Neural cell (in vitro differentiated cells): ENCODE data around the gene EPO. TPM values are rescaled to one million over a fixed set of nuclear protein-coding genes. Genes with fewer than 3 reads are reported as not detected.

Source experiments
- H2AFZ ChIP-seq: fragments of 200-600, 300-800 bp; sonication (generic), shearing (Covaris generic); 2 replicates; pipeline ENCODE4 v1.6.0; 2014; ENCODE audit warnings: low read depth, mild to moderate bottlenecking, antibody characterized with exemption, low read length, moderate library complexity
- H3F3A ChIP-seq: fragments of 200-600 bp; shearing (Covaris generic); 2 replicates; pipeline ENCODE4 v1.6.1; 2016; ENCODE audit warnings: mild to moderate bottlenecking, moderate library complexity, mixed read lengths, antibody characterized with exemption, low read length; ENCODE audit not compliant: insufficient read depth, poor library complexity, severe bottlenecking
- H3K27ac ChIP-seq: fragments of 200-600, 300-800 bp; sonication (generic), shearing (Covaris generic); 2 replicates; pipeline ENCODE4 v1.5.1; 2014; ENCODE audit warnings: mild to moderate bottlenecking, low read length, moderate library complexity
- H3K27me3 ChIP-seq: fragments of 300-800, 200-600 bp; sonication (generic), shearing (Covaris generic); 2 replicates; pipeline ENCODE4 v1.6.0; 2014; ENCODE audit warnings: mild to moderate bottlenecking, low read depth, low read length, moderate library complexity; ENCODE audit not compliant: insufficient read depth
- H3K36me3 ChIP-seq: fragments of 300-800, 200-600 bp; sonication (generic), shearing (Covaris generic); 2 replicates; pipeline ENCODE4 v1.5.1; 2014; ENCODE audit warnings: mild to moderate bottlenecking, antibody characterized with exemption, low read length, moderate library complexity; ENCODE audit not compliant: insufficient read depth
- H3K4me2 ChIP-seq: fragments of 300-800, 200-600 bp; sonication (generic), shearing (Covaris generic); 2 replicates; pipeline ENCODE4 v1.6.0; 2014; ENCODE audit warnings: mild to moderate bottlenecking, low read length
- H3K4me3 ChIP-seq: fragments of 300-800, 200-600 bp; sonication (generic), shearing (Covaris generic); 2 replicates; pipeline ENCODE4 v1.5.1; 2014; ENCODE audit warnings: mild to moderate bottlenecking, low read length, moderate library complexity
- H3K79me2 ChIP-seq: fragments of 200-600 bp; shearing (Covaris generic); replicated peaks from 2 replicates; pipeline ENCODE4 v1.6.0; 2014; ENCODE audit warnings: mild to moderate bottlenecking, low read length, moderate library complexity; ENCODE audit not compliant: insufficient read depth
- H3K9ac ChIP-seq: fragments of 300-800, 200-600 bp; sonication (generic), shearing (Covaris generic); 2 replicates; pipeline ENCODE4 v1.6.1; 2016; ENCODE audit warnings: mild to moderate bottlenecking, low read length, mixed read lengths
- H3K9me2 ChIP-seq: fragments of 200-600 bp; shearing (Covaris generic); 2 replicates; pipeline ENCODE4 v1.6.1; 2016; ENCODE audit warnings: mild to moderate bottlenecking, low read length, mixed read lengths; ENCODE audit not compliant: insufficient read depth
- H3K9me3 ChIP-seq: fragments of 200-600, 300-800 bp; sonication (generic), shearing (Covaris generic); 2 replicates; pipeline ENCODE4 v1.6.1; 2016; ENCODE audit warnings: mild to moderate bottlenecking, mixed run types, low read length, moderate library complexity, mixed read lengths
- H4K20me1 ChIP-seq: fragments of 200-600 bp; shearing (Covaris generic); 2 replicates; pipeline ENCODE4 v1.6.1; 2016; ENCODE audit warnings: mild to moderate bottlenecking, mixed run types; ENCODE audit not compliant: insufficient read depth
- CTCF ChIP-seq: fragments of 450-650 bp; IDR thresholded peaks from 2 replicates; pipeline ENCODE4 v1.5.1; 2014; ENCODE audit warnings: antibody characterized with exemption, mild to moderate bottlenecking, moderate library complexity; ENCODE audit not compliant: poor library complexity, severe bottlenecking
- EP300 ChIP-seq: fragments of 450-650 bp; conservative IDR thresholded peaks from 2 replicates; pipeline ENCODE4 v1.6.1; 2014; ENCODE audit warnings: antibody characterized with exemption, mild to moderate bottlenecking, moderate library complexity; ENCODE audit not compliant: poor library complexity, severe bottlenecking
- EZH2 ChIP-seq: fragments of 200-600, 300-800 bp; shearing (Covaris generic), sonication (generic); IDR thresholded peaks from 2 replicates; pipeline ENCODE4 v1.6.1; 2014; ENCODE audit warnings: antibody characterized with exemption, low read length, borderline replicate concordance, mild to moderate bottlenecking; ENCODE audit not compliant: insufficient read depth, poor library complexity, severe bottlenecking
- MXI1 ChIP-seq: fragments of 450-650 bp; conservative IDR thresholded peaks from 2 replicates; pipeline ENCODE4 v1.6.1; 2014; ENCODE audit warnings: antibody characterized with exemption, mild to moderate bottlenecking; ENCODE audit not compliant: poor library complexity, severe bottlenecking
- POLR2AphosphoS5 ChIP-seq: IDR thresholded peaks from 2 replicates; pipeline ENCODE4 v1.6.1; 2012
- RAD21 ChIP-seq: fragments of 450-650 bp; conservative IDR thresholded peaks from 2 replicates; pipeline ENCODE4 v1.6.1; 2014; ENCODE audit warnings: antibody characterized with exemption, mild to moderate bottlenecking, moderate library complexity
- REST ChIP-seq: IDR thresholded peaks from 2 replicates; pipeline ENCODE4 v1.6.1; 2012; ENCODE audit warnings: borderline replicate concordance
- SMC3 ChIP-seq: fragments of 450-650 bp; conservative IDR thresholded peaks from 2 replicates; pipeline ENCODE4 v1.6.1; 2014; ENCODE audit warnings: antibody characterized with exemption, mild to moderate bottlenecking, moderate library complexity; ENCODE audit not compliant: poor library complexity
- TAF1 ChIP-seq: IDR thresholded peaks from 2 replicates; pipeline ENCODE4 v1.6.1; 2012; ENCODE audit warnings: low read depth
- polyA plus RNA-seq: library from polyadenylated mRNA; depleted of rRNA; stranded (reverse); fragments of >200 nt; gene quantifications from 2 replicates; pipeline ENCODE4 v1.2.3, GENCODE V29; 2014

The EPO gene
- polyA plus RNA-seq, 1 donor from 2014 or later, result not detected

- Histone ChIP-seq H3K27ac (no peak overlapping the region), H3K79me2 (peaks cover 14% of the 10 kb centered on the region), H2AFZ (no peak overlapping the region), H3K4me2 (no peak overlapping the region), H3K36me3 (no peaks in the 10 kb centered on the region), H3K9me2 (no peaks in the 10 kb centered on the region), H3K9me3 (no peaks in the 10 kb centered on the region), H3K9ac (no peak overlapping the region), H4K20me1 (no peaks in the 10 kb centered on the region), H3K27me3 (no peaks in the 10 kb centered on the region), H3F3A (no peaks in the 10 kb centered on the region), H3K4me3 (no peak overlapping the region)
- TF ChIP-seq CTCF (no peak), POLR2AphosphoS5 (no peak), REST (no peak), RAD21 (no peak), MXI1 (no peak), SMC3 (no peak), EP300 (no peak), TAF1 (no peak), EZH2 (no peak)
Measured at GRCh38 chr7:100708395-100708794, 11.9 kb upstream of the EPO start.

- H3K9me2 ChIP-seq, result no peaks in the 10 kb centered on the region
- H3K9me3 ChIP-seq, result no peaks in the 10 kb centered on the region
- no peak overlapping the region for H3K4me3 ChIP-seq
- no peaks in the 10 kb centered on the region for H3F3A ChIP-seq
- no peak overlapping the region for H2AFZ ChIP-seq
- H3K4me2 ChIP-seq, result no peak overlapping the region
- no peaks in the 10 kb centered on the region for H3K27me3 ChIP-seq
- TF ChIP-seq POLR2AphosphoS5 (no peak), EP300 (no peak), EZH2 (no peak), CTCF (no peak), REST (no peak), RAD21 (no peak), MXI1 (no peak), SMC3 (no peak), TAF1 (no peak)
- no peaks in the 10 kb centered on the region for H3K36me3 ChIP-seq
- H3K79me2 ChIP-seq, result peaks cover 14% of the 10 kb centered on the region
- H3K27ac ChIP-seq, result no peak overlapping the region
- no peaks in the 10 kb centered on the region for H4K20me1 ChIP-seq
- H3K9ac ChIP-seq, result no peak overlapping the region
Measured at GRCh38 chr7:100710452-100710851, 9.8 kb upstream of the EPO start.
